GM19395 (cell line): Measurements from ENCODE around the gene SAT2.
"Not testable (repeated sequence)": the region's sequence is repeated elsewhere in the genome, so short reads cannot be mapped to it uniquely, and the experiment has no call there.

Experiments used
- ATAC-seq: cut with Tn5 transposase; IDR thresholded peaks from one replicate; pipeline ENCODE4 v1.9.1; 2021; ENCODE audit warnings: mild to moderate bottlenecking, moderate library complexity; ENCODE audit not compliant: unreplicated experiment

The SAT2 gene

DNA sequence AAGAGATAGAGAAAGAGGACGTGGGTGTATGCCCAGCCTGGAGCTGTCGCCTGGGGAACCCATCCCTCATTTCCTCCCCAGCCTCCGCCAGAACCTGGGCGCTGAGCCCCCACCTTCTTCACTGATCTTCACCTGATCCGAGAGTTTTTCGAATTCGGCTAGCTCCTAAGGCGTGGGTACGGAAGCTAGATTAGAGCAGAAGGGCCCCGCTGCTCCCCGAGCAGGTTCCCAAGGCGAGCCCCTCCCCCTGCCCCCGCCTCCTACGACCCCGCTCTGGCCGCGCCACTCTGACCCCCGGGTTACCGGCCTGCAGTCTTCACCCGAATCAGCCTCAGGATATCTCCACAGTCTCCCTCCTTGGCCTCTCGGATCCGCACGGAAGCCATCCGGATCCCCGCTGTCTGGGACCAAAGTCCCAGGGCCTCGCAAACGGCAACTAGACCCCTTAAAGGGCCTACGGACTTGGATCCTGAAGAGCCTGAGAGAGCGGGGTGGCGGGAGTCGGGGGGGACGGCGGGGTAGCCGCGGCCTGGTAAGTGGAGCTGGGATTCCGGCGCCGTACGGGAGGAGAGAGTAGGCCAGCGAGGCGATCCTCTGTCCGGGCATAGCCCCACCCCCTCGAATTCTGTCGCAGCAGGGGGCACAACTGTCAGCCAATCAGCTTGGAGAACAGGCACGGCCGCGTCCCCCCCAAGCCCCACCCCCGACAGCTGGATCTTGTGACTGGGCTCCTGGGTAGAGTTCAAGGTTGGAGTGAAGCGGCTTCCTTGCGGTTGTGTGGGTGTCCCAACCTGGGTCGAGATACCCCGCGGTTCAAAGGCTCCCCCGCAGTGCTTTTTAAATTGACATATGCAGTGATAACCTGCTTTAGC is at the start of gene SAT2:
Gene SAT2 (minus strand): TSS at position 572 of the 872 bp plus-strand sequence. CDS start 186 bp downstream, at position 386.
- peak; percentile 87 for ATAC-seq

DNA sequence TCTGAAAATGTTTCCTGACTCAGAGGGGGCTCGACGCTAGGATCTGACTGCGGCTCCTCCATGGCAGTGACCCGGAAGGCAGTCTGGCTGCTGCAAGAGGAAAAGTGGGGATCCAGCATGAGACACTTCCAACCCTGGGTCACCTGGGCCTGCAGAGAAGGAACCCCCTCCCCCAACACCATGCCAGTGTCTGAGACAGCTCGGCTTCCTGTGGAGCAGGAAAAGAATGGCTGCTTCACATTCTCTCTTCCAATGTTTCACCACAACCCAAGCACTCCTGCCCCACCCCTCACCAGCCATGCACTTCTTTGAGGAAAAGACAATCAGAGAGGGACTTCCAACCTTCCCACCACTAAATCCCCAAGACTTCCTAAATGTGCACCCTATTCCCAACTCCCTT is 48.9 kb upstream of the SAT2 start:
- ATAC-seq = no peak

DNA sequence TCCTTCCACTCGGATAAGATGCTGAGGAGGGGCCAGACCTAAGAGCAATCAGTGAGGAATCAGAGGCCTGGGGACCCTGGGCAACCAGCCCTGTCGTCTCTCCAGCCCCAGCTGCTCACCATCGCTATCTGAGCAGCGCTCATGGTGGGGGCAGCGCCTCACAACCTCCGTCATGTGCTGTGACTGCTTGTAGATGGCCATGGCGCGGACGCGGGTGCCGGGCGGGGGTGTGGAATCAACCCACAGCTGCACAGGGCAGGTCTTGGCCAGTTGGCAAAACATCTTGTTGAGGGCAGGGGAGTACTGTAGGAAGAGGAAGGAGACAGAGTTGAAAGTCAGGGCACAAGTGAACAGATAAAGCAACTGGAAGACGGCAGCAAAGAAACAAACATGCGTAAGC is 47.3 kb upstream of the SAT2 start:
- no peak for ATAC-seq

DNA sequence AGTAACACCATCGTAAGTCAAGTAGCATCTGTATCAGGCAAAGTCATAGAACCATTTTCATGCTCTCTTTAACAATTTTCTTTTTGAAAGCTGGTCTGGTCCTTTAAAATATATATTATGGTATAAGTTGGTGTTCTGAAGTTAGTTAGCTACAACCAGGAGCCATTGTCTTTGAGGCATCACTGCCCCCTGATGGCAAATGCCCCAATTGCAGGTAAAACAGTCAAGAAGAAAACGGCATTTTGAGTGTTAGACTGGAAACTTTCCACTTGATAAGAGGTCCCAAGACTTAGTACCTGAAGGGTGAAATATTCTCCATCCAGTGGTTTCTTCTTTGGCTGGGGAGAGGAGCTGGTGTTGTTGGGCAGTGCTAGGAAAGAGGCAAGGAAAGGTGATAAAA is 45.6 kb upstream of the SAT2 start:
- no peak for ATAC-seq

DNA sequence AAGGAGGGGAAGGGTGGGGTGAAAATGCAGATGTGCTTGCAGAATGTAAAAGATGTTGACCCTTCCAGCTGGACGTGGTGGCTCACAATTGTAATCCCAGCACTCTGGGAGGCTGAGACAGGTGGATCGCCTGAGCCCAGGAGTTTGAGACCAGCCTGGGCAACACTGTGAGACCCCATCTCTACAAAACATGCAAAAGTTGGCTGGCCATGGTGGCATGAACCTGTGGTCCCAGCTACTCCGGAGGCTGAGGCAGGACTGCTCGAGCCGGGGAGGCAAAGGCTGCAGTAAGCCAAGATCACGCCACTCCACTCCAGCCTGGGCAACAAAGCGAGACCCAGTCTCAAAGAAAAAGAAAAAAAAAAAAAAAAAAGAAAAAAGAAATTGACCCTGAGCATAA is 40.9 kb upstream of the SAT2 start:
- ATAC-seq = no peak

DNA sequence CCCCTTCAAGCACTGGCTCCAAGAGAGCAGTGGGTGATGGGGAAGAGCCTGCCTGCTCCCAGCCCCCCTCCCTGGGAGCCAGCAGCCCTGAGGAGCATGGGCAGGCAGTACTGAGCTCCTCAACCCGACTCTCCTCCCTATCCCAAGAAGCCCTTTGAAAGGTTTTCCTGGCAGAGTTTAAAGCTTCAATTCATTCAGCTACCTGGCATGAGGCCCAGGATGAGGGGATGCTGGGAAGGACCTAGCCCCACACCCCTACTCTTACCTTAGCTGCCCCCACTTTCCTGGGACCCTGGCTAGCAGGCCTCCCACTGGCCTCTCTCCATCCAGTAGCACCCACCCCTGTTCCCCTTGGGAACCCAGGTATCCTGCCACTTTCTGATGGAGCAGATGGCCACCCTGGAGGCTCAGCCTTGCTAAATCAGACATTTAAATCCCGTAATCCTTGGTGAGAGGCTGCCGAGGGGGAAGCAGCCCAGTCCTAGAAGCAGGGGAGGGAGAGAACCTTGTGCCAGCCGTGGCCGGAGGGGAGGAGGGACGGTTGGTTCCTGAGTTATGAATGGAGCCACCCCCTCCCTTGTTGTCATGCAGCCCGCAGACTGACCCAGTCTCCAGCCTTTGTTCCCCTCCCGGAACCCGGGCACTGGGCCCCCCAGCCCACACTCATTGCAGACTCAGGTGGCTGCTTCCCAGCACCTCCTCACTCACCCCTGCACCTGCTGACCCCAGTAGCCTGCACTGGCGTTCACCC is 40.2 kb upstream of the SAT2 start:
- no peak for ATAC-seq

DNA sequence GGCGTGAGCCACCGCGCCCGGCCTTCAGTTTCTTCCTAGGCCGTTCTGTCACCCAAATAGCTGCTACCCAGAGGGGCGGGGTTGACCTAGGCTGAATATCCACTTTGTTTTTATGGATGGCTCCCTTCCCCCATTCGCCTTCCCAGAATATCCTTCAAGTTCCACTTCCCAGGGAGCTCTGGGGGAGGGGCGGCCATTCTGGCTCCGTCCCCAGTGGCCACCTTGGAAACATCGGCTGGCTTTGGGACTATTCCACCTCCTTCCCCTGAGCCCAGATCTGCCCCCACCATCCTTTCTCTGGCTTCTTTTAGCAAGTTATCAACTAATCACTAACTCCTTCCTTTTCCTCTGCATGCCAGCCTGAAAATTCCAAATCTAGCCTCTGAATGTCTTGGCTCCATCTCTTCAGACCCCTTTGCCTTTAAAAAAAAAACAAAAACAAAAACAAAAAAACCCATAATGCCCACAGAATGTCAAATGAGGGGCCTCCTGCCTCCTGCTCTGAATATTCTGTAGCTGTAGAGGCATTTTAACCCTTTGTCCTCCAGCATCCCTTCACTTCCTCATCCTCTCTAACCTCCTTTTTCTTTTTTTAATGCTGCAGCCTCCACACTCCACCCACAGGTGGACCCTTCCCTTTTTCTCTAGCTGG is 29.5 kb upstream of the SAT2 start:
- no peak for ATAC-seq

DNA sequence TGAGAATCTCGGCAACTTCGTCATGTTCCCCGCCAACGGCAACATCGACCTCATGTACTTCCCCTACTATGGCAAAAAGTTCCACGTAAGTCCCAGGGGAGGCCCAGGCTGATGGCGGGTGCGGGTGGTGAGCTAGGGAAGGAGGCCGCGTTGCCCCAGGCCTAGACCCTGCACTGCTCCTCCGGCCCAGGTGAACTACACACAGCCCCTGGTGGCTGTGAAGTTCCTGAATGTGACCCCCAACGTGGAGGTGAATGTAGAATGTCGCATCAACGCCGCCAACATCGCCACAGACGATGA is 27.9 kb upstream of the SAT2 start:
- ATAC-seq = no peak

DNA sequence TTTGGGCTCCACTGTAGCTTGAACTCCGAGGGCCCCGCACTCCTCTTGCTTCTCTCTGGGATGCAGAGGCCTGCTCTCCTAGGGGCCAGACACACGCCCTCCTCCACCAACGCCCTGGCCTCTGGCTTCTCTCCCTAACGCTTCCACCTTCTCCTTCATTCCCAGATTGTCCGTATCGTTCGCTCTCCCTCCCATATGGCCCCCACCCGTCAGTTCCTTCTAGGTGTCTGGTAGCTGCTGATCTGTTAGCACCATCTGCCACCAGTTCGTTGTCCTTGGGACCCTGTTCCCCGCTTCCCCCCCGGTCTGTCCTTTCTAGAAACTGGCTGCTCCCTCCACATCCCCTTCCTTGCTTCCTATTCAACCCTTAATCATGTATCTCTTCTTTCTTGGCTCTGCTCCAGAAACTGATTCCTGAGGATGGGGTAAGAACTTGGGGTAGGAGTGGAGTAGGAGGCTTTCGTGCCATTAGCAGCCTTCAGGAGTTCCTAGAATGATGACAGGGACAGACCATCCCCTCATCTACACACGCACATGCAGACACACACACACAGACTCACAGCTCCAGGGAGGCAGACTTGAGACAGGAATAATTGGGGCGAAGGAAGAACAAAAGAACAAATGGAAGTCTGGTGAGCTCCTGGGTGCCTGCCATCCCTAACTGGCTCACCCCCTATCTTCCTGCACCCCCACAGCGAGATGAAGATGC is 27.4 kb upstream of the SAT2 start:
- no peak for ATAC-seq

DNA sequence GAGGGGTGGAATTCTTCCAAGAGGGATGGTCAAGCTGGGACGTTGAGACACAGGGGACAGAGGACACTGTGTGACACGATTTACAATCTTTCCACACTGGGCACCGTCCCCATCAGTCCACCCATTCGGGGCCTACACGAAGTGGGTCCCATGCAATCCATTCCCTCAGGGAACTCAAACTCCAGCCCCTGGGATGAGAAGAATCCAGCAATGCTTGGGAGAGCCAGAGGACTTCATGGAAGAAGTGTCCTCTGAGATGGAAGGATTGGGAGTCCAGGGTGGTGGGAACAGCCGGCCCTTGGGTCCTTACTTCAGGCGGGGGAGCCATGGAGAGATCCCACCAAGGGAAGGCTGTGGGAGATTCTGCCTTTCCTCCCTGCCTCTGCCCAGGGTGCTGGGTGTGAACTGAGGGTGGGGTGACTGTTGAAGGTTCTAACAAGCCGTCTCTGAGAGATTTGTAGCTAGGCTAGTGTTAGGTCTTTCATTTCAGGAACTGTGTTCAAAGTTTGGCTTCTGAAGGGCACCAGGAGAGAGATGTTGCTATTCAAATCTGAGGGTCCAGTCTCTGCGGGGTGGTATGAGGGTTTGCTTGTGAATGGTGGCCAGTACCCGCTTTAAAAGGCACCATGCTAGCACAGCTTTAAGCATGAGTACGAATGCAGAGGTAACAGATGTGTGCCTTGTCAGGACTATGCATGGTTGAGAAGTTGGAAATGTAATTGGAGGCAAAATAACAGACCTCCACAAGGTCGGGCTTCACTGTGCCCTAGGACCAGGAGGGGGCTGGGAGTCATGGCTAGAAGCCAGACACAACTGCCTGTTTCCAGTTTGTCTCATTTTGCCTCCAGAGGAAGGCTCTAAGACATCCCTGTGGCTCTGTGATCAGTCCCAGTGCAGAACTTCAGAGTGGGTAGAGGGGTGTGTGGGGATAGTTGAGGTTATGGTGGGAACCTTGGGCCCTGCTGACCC is 25.1 kb upstream of the SAT2 start:
- ATAC-seq = no peak

DNA sequence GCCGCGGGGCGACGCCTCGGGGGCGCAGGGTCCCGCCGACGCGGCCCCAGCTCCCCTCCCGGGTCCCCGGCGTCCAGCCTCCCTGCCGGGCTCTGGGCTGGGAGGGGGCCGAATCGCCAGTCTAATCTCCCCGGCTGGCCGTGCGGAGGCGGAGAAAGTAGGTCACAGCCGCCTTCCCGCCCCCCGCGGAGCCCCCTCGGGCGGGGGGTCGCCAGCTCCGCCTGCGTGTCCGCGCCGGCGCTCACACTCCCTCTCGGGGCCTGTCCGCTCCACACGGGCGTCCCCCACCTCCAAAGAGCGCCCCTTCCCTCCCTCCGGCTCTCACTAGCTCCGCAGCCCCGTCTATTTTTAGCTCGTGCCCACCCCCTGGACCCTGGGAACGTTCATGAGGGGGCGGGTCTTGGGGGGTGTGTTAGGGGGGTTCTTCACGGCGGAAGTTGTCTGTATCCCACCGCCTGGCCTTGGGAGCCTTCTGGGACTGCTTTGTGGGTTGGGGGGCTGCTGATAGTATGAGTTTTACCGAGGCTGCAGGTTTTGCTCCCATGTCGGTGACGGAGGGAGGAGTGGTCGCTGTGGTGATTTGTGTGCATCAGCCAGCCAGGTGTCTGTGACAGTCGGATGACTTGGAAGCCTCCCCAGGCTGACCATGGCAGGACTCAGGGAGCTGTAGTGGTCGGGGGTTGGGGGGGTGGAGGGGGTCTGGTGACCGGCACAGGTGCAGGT is 24.2 kb upstream of the SAT2 start:
- no peak for ATAC-seq

DNA sequence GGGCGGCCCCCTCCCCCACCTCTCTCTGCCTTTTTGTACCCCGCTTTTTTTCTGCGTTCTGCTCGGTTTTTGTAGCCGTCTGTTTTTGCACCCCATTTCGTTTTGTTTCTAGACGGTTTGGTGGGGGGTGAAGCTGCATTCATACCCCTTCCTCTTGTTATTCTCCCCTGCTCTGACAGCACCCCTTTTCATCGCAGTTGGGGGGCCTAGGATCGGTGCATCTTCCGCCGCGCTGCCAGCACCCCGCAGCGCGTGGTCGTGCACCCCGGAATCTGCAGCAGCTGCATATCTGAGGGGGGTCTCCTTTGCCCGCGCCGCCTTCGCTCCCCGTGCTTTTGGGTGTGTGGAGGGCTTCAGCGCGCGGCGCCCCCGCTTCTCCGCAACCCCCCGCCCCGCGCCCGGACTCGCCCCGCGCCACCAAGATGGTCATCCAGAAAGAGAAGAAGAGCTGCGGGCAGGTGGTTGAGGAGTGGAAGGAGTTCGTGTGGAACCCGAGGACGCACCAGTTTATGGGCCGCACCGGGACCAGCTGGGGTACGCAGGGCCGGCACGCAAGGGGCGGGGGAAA is 23.6 kb upstream of the SAT2 start:
- no peak for ATAC-seq

DNA sequence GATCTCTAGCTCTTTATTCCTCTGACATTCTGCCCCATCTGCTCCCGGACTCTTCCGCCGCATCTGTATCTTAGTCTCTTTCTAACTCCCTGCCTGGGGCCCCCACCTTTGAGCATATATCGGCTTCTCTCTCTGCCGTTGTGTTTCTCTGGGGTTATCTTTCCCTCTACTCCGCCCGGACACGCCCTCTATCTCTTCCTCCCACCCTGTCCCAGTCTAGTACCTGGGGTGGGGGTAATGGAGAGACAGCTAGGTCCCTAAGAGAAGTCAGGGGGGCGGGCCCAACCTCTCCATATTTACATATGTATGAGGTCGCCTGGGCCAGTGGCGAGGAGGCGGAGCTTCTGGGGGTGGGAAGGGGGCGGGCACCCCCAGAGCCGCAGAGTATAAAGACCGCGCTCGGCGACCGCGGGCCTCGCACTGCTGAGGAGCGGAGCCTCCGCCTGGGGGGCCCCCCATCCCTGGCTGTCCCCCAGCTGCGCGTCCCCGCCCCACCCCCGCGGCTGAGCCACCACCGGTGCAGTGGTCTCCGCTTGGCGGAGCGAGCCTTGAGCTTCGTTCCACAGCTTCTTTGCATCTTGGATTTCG is 23.0 kb upstream of the SAT2 start, which contains the start of gene ATP1B2:
Gene ATP1B2 (plus strand): TSS at position 418 of the 588 bp plus-strand sequence. CDS start 593 bp downstream, outside the sequence.
- ATAC-seq = no peak

DNA sequence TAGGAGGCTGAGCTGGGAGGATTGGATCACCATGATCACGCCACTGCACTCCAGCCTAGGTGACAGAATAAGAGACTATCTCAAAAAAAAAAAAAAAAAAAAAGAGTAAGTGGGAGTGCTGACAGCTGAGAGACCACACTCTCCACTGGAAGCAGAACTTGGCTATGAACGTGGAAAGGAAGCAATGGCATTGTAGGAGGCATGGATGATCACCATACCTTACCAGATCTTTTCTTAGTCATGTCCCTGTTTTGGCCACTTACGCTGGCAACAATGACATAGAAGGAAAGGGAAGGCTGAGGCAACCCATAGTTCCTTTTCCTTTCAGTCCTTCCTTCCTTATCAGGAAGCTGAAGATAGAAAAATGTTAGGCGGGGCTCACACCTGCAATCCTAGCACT is 19.4 kb upstream of the SAT2 start:
- ATAC-seq = no peak

DNA sequence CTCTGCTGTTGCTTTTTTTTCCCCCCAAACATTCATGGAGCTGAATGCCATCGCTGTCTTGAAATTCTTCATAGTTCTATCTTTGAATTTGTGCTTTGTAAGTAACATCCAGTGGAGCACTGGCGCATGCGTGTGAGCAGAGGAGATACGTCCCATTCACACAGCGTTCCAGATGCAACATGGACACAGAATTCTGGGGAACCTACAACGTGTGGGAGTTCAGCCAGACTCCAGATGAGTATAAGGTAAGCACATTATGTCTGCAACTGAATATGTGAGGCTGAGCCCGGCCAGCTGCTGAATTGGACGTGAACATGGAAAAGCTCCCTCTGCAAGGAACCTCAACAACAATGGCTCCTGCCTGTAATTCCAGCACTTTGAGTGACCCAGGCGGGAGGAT is 18.8 kb upstream of the SAT2 start:
- ATAC-seq = no peak

DNA sequence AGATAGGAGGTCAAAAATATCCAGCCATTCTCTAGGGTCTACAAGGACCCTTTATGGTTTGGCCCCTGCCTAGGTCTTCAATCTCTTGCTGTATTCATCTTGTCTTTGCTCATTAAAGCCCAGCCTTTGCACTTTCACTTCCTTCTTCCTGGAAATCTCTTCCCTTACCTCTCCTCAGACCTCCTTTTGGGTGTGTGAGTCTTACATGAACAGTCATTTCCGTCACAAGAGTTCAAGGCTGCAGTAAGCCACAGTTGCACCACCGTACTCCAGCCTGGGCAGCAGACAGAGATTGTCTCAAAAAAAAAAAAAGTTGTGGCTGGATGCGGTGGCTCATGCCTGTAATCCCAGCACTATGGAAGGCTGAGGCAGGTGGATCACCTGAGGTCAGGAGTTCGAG is 17.2 kb upstream of the SAT2 start:
- ATAC-seq = no peak

DNA sequence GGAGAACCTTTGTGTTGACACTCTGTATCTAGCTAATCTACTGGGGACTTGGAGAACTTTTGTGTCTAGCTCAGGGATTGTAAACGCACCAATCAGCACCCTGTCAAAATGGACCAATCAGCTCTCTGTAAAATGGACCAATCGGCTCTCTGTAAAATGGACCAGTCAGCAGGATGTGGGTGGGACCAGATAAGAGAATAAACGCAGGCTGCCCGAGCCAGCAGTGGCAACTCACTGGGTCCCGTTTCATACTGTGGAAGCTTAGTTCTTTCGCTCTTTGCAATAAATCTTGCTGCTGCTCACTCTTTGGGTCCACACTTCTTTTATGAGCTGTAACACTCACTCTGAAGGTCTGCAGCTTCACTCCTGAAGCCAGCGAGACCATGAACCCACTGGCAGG is 14.0 kb upstream of the SAT2 start:
- not testable (repeated sequence) for ATAC-seq

DNA sequence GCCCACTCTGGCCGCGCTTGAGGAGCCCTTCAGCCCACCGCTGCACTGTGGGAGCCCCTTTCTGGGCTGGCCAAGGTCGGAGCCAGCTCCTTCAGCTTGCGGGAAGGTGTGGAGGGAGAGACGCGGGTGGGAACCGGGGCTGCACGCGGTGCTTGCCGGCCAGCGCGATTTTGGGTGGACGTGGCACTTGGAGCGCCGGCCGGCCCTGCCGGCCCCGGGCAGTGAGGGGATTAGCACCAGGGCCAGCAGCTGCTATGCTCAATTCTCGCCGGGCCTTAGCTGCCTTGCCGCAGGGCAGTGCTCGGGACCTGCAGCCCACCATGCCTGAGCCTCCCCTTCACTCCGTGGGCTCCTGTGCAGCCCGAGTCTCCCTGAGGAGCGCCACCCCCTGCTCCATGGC is 13.2 kb upstream of the SAT2 start:
- no peak for ATAC-seq

DNA sequence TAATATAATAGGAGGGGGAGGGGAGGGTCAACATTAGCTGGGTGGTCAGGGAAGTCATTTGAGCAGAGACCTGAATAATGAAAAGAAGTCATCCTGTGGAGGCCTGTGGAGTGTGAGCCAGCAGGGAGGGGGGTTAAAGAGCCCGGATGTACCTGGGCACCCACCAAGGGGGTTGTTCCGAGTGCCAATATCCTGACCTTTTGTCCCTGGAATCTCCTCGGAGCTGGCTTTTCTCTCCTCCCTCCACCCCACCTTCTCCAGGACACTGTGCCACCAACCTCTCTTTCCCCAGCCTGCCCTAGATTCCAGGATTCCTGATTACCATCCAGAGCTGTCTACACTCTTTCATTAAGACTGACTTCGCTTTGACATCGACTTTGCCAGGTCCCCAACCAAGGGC is 8.5 kb upstream of the SAT2 start:
- ATAC-seq = no peak
